Astrocyte (in vitro differentiated cells and primary cell): ENCODE data around the gene CORO2A.

Experiments
- EZH2 ChIP-seq: IDR thresholded peaks from 2 replicates; pipeline ENCODE4 v1.6.1; 2012; ENCODE audit warnings: mild to moderate bottlenecking, low read length, inconsistent platforms; ENCODE audit not compliant: insufficient read depth
- TF ChIP-seq, protein P1 (sequence below): IDR thresholded peaks from 2 replicates; pipeline ENCODE4 v1.5.1; 2011; ENCODE audit warnings: low read depth, mild to moderate bottlenecking, inconsistent platforms, low read length, moderate library complexity; ENCODE audit not compliant: insufficient read depth

DNA sequence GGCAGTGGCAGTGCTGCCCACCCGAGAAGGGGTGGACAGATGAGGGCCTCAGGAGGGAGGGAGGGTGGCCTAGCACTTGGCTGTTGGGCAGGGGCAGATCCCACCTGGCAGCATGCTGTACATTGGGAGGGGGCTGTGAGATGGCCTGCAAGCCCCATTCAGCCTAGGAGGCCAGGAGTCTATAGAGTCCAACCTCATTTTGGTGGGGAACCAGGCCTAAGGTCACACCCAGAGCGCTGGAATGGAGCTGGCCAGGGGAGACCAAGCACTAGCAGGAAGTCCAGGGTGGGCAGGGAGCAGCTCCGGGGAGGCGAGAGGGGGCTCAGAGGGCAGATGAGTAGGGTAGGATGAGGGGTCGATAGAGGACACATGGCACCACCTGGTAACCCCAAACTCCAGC, 96.3 kb downstream of the CORO2A start:
- TF ChIP-seq, protein P1, sequence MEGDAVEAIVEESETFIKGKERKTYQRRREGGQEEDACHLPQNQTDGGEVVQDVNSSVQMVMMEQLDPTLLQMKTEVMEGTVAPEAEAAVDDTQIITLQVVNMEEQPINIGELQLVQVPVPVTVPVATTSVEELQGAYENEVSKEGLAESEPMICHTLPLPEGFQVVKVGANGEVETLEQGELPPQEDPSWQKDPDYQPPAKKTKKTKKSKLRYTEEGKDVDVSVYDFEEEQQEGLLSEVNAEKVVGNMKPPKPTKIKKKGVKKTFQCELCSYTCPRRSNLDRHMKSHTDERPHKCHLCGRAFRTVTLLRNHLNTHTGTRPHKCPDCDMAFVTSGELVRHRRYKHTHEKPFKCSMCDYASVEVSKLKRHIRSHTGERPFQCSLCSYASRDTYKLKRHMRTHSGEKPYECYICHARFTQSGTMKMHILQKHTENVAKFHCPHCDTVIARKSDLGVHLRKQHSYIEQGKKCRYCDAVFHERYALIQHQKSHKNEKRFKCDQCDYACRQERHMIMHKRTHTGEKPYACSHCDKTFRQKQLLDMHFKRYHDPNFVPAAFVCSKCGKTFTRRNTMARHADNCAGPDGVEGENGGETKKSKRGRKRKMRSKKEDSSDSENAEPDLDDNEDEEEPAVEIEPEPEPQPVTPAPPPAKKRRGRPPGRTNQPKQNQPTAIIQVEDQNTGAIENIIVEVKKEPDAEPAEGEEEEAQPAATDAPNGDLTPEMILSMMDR: no peak
- no peak for TF ChIP-seq EZH2
